ENCODE results near the gene LYPLA2.
A peak's percentile ranks its signal among the peaks of the same experiment; 100 is the strongest.

Gene LYPLA2

DNA sequence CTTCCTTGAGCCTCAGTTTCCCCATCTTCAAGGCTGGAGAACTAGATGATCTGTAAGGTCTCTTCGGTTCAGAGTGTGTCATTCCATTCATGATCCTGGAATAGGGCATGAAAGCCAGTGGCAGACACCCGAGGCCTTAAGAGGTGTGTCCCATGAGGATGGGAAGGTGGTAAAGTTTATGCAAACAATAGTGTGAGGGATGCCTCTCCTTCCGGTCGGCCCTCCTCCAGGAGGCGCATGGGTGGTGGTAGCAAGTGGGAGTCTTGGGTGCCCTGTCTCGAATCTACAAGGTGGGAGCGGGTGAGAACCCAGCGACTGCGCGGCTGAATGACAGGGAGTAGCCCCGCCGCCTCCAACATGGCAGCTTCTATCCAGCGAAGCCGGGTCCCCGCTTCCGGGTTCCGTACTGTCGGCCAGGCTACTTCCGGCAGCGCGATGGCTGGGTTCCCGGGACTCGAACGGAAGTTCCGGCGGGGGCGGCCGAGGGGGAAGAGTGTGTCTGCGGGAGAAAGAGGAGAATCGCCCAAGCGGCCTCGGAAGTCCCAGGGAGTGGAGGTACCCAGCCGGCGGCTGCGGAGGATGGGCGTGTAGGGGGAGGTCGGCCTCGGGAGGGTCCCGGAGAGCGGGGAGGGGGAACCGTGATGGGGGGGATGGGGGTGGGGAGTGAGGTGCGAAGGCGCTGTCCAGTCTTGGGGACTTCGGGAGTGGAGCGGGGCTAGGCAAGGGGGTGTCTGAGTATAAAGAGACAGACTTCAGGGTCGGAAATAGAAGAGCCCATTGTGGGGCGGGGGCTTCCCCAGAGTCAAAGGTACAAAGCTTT is at the start of gene LYPLA2:
Gene LYPLA2, plus strand, starts transcription at position 450 of the 820 bp plus-strand sequence. CDS start 1,538 bp downstream, outside the sequence.
- TF ChIP-seq, protein P1, sequence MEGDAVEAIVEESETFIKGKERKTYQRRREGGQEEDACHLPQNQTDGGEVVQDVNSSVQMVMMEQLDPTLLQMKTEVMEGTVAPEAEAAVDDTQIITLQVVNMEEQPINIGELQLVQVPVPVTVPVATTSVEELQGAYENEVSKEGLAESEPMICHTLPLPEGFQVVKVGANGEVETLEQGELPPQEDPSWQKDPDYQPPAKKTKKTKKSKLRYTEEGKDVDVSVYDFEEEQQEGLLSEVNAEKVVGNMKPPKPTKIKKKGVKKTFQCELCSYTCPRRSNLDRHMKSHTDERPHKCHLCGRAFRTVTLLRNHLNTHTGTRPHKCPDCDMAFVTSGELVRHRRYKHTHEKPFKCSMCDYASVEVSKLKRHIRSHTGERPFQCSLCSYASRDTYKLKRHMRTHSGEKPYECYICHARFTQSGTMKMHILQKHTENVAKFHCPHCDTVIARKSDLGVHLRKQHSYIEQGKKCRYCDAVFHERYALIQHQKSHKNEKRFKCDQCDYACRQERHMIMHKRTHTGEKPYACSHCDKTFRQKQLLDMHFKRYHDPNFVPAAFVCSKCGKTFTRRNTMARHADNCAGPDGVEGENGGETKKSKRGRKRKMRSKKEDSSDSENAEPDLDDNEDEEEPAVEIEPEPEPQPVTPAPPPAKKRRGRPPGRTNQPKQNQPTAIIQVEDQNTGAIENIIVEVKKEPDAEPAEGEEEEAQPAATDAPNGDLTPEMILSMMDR (IDR thresholded peaks at IDR 0.05; ENCODE audit: insufficient read depth, low read length, missing control alignments) = no peak
- peak within 1 kb of the TSS; percentile 90 for H3K4me3 ChIP-seq (ENCODE audit: low read depth, low read length)
- no peak for DNase-seq (ENCODE audit: low read depth, low spot score)
- POLR2A ChIA-PET = interaction anchor here (0.8 to 1.9 kb wide), 5 partner anchors 10 to 232 kb away, joined by 4 to 6 read pairs (median 4); partner anchors contain the start of genes GALE and PITHD1
- CTCF ChIA-PET = interaction anchor here (0.6 to 2.1 kb wide), 5 partner anchors 11 to 21 kb away, joined by 3 to 10 read pairs (median 3); no protein-coding TSS in a partner anchor

DNA sequence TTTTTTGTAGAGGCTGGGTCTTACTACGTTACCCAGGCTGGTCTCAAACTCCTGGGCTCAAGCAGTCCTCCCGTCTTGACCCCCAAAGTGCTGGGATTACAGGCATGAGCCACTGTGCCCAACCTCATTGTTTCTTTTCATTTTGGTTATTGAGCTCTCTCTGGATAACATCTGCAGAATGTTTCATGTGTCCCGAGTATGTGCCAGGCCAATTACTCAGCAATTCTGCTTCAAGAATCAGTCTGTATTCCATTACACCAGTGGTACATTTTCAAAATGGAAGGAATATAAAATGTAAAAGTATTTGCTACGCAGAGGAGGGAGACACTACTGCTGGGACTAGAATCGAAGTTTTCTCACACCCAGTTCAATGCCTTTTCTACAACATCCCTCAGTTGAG is 49.3 kb upstream of the LYPLA2 start:
- POLR2A ChIA-PET = no interaction called here
- CTCF ChIA-PET = interaction anchor here (1.1 to 2.9 kb wide), 2 partner anchors 10 to 30 kb away, joined by 3 to 8 read pairs; no protein-coding TSS in a partner anchor

DNA sequence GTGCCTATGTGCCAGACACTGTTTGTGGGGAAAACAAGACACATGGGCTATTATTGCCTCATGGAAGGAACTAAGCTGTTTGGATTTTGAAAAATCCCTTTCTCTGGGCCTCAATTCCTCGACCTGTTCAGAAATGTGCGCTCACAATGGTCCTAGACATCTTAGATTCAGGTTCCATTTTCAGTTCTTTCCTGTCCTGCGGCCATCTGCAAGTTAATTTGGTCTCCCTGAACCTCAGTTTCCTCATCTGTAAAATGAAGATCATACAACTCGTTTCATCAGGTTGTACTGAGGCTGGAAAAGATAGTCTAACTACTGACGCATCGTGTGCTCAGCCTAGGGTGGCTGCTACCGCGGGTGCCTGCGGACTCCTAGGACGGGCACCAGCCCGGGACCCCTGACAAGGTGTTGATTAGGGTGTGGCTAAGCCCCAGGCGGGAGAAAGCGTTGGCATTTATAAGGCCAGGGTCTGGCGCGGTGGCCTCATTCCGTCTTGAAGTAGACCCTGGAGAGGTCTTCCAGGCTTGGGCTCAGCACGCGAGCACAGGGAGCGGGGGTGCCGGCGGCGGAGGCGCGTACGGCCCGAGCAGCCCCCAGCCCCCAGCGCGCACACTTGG is 48.2 kb upstream of the LYPLA2 start:
- CTCF ChIA-PET = interaction anchor here (1.1 to 2.9 kb wide), 2 partner anchors 9 to 28 kb away, joined by 3 to 8 read pairs; no protein-coding TSS in a partner anchor
- POLR2A ChIA-PET = interaction anchor here (0.8 kb wide), 1 partner anchor 14 kb away, joined by 3 read pairs; no protein-coding TSS in a partner anchor

More for the DNA sequence above, 49.3 kb upstream of the LYPLA2 start:
- TF ChIP-seq, protein P1 (IDR thresholded peaks at IDR 0.05; ENCODE audit: insufficient read depth, low read length, missing control alignments) = no peak
- DNase-seq (ENCODE audit: low read depth, low spot score) = no peak
- no peak overlapping the region for H3K4me3 ChIP-seq (ENCODE audit: low read depth, low read length)

DNA sequence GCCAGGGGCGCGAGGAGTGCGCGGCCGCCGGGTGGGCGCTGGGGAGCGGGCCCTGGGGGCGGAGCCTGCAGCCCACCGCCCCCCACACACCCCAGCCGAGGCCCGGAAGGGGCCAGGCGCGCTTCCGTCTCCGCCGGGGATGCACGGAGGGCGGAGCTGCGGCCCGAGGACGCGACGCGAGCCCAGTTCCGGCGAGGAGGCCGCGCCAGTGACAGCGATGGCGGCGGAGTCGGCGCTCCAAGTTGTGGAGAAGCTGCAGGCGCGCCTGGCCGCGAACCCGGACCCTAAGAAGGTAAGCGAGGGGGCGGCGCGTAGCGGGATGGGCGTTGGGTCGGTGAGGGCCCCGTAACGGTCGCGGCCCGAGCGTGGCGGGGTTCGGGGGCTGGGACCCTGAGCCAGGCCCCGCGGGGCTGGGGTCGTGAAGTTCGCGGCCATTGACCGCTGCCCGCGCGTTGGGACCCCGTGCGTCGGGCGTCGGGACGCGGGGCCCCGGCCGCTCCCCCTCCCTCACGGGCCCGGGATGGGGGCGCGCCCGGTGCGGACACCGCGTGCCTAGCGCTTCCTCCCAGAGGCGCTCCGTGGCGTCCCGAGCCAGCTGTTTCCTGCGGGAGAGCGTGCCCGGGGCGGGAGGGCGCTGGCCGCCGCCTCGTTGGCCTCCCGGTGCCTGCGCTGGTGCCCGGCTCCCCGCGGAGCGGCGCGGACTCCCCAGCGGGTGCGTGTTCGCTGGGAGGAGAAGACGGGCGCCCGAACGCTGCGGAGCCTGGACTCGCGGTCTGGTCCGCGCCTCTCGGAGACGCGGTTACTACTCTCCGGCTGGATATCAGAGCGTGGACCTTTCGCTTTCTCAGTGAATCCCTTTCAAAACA is 47.4 kb upstream of the LYPLA2 start, which contains the start of gene ELOA:
Gene ELOA, plus strand, starts transcription at position 185 of the 866 bp plus-strand sequence. Its CDS starts 33 bp downstream, at position 218.
- no peak for DNase-seq (ENCODE audit: low read depth, low spot score)
- ChIA-PET POLR2A (interaction anchor here (0.8 to 1.1 kb wide), 3 partner anchors 14 to 105 kb away, joined by 3 to 4 read pairs (median 4); partner anchors contain the start of gene RPL11), CTCF (interaction anchor here (0.6 to 3.8 kb wide), 5 partner anchors 8 to 246 kb away, joined by 3 to 23 read pairs (median 5); no protein-coding TSS in a partner anchor)
- TF ChIP-seq, protein P1 (IDR thresholded peaks at IDR 0.05; ENCODE audit: insufficient read depth, low read length, missing control alignments) = no peak
- peak within 1 kb of the TSS; percentile 80 for H3K4me3 ChIP-seq (ENCODE audit: low read depth, low read length)

More for the DNA sequence above, 48.2 kb upstream of the LYPLA2 start:
- DNase-seq (ENCODE audit: low read depth, low spot score) = no peak
- H3K4me3 ChIP-seq (ENCODE audit: low read depth, low read length) = peak overlapping the region; percentile 80
- TF ChIP-seq, protein P1 (IDR thresholded peaks at IDR 0.05; ENCODE audit: insufficient read depth, low read length, missing control alignments) = no peak

DNA sequence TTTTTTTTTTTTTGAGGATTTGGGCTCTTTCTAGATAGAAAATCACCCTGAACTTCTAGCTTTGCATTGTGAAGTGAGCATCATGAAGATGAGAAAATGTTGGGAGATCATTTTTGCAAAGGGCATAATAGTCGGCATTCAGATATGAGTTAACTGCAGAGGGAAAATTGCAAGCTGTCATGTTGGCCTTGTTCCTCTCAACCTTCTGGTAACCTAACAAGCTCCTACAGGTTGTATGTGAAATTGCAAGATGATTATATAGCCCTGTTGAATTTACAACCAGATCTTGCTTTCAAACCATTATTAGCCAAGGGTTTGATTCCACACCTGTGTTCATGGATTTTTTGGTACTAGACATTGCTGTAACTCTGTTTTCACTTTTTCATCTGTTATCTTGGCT is 45.4 kb upstream of the LYPLA2 start:
- H3K4me3 ChIP-seq (ENCODE audit: low read depth, low read length) = no peak overlapping the region
- TF ChIP-seq, protein P1 (IDR thresholded peaks at IDR 0.05; ENCODE audit: insufficient read depth, low read length, missing control alignments) = peak; percentile 31
- no peak for DNase-seq (ENCODE audit: low read depth, low spot score)
- CTCF ChIA-PET = interaction anchor here (0.7 to 3.8 kb wide), 10 partner anchors 9 to 248 kb away, joined by 3 to 23 read pairs (median 4); partner anchors contain the start of gene RPL11
- POLR2A ChIA-PET = interaction anchor here (0.6 kb wide), 1 partner anchor 54 kb away, joined by 4 read pairs; the partner anchor contains the start of gene RPL11

Data from AG04449 (cell line).